D721Med (cell line): ENCODE results near the gene PAH.
A peak's percentile ranks its signal among the peaks of the same experiment; 100 is the strongest.

Source experiments
- DNase-seq: peaks from one replicate; pipeline ENCODE4 v3.0.0; 2011; ENCODE audit warnings: low spot score; ENCODE audit not compliant: insufficient read length
- FAIRE-seq: peaks from 2 replicates; lab custom pipeline; 2011; peaks lifted over from hg19 to GRCh38; lab: Jason Lieb, UNC
- CTCF ChIP-seq: IDR thresholded peaks from 2 replicates; pipeline ENCODE4 v1.5.1; 2012; ENCODE audit warnings: mild to moderate bottlenecking, control low read depth; ENCODE audit not compliant: insufficient read depth; ENCODE audit errors: missing control alignments

The PAH gene

GRCh38 chr12:102880783-102881182, 36.3 kb downstream of the PAH start:
- DNase-seq (no peak), FAIRE-seq (no peak)
- no peak for TF ChIP-seq CTCF

- DNase-seq (no peak), FAIRE-seq (no peak)
- peak; percentile 83 for TF ChIP-seq CTCF
These were observed 37.8 kb downstream of the PAH start for GRCh38 chr12:102879144-102879763.

GRCh38 chr12:102876883-102877282, 40.2 kb downstream of the PAH start:
- TF ChIP-seq CTCF, result no peak
- DNase-seq (no peak), FAIRE-seq (no peak)

GRCh38 chr12:102874819-102875218, 42.2 kb downstream of the PAH start:
- FAIRE-seq (no peak), DNase-seq (no peak)
- TF ChIP-seq CTCF, result no peak

GRCh38 chr12:102873077-102873476, 44.0 kb downstream of the PAH start:
- FAIRE-seq, result no peak
- no peak for DNase-seq
- no peak for TF ChIP-seq CTCF

- FAIRE-seq (no peak), DNase-seq (no peak)
- TF ChIP-seq CTCF, result no peak
These were observed 46.0 kb downstream of the PAH start for GRCh38 chr12:102871014-102871413.

GRCh38 chr12:102869571-102869970, 47.5 kb downstream of the PAH start:
- DNase-seq, result no peak
- no peak for FAIRE-seq

More at GRCh38 chr12:102869571-102869970, 47.5 kb downstream of the PAH start:
- TF ChIP-seq CTCF, result no peak
